Liver (tissue), 9 donors: ENCODE measurements around the gene TRIM7. TPM values are rescaled to one million over a fixed set of nuclear protein-coding genes. Genes with fewer than 3 reads are reported as not detected.

ENCODE experiments used
- DNase-seq: peaks from one replicate; pipeline ENCODE4 v3.0.0-alpha.2; 2017; ENCODE audit warnings: low spot score
- H3K27ac ChIP-seq, 2 donors: one replicate each; pipeline ENCODE4 v1.7.0; 2013; ENCODE audit warnings: inconsistent platforms in 2 of 2, low read length in 2 of 2, control low read depth in 1 of 2, low read depth in 1 of 2, mild to moderate bottlenecking in 1 of 2
- H3K27me3 ChIP-seq, 4 donors: one replicate each; pipeline versions ENCODE4 v1.6.1 to v1.7.0; 2013; ENCODE audit warnings: low read length in 3 of 4, inconsistent platforms in 1 of 4, mild to moderate bottlenecking in 1 of 4, moderate library complexity in 1 of 4; ENCODE audit not compliant: control insufficient read depth in 4 of 4, insufficient read depth in 4 of 4
- H3K36me3 ChIP-seq, 4 donors: one replicate each; pipeline versions ENCODE4 v1.6.1 to v1.7.0; 2013; ENCODE audit warnings: low read length in 3 of 4, mild to moderate bottlenecking in 3 of 4, low read depth in 1 of 4, moderate library complexity in 1 of 4; ENCODE audit not compliant: control insufficient read depth in 4 of 4, insufficient read depth in 3 of 4
- H3K4me1 ChIP-seq, 4 donors: one replicate each; pipeline versions ENCODE4 v1.6.1 to v1.7.0; 2013; ENCODE audit warnings: low read length in 3 of 4, mild to moderate bottlenecking in 3 of 4, moderate library complexity in 1 of 4; ENCODE audit not compliant: control insufficient read depth in 4 of 4, insufficient read depth in 4 of 4
- H3K4me3 ChIP-seq, 3 donors: one replicate each; pipeline versions ENCODE4 v1.6.1 to v1.7.0; 2013; ENCODE audit warnings: low read length in 3 of 3, control low read depth in 1 of 3, low read depth in 1 of 3, mild to moderate bottlenecking in 1 of 3
- H3K9ac ChIP-seq, 2 donors: one replicate each; pipeline ENCODE4 v1.7.0; 2013; ENCODE audit warnings: low read length in 2 of 2, mild to moderate bottlenecking in 2 of 2, moderate library complexity in 2 of 2, control low read depth in 1 of 2, low read depth in 1 of 2
- H3K9me3 ChIP-seq, 4 donors: one replicate each; pipeline versions ENCODE4 v1.6.1 to v1.7.0; 2013; ENCODE audit warnings: low read length in 3 of 4; ENCODE audit not compliant: control insufficient read depth in 4 of 4
- ATF3 ChIP-seq: IDR thresholded peaks from 2 replicates; pipeline ENCODE4 v1.6.1; 2016; ENCODE audit warnings: antibody characterized with exemption
- FOXA1 ChIP-seq: IDR thresholded peaks from 2 replicates; pipeline ENCODE4 v1.6.1; 2016; ENCODE audit warnings: antibody characterized with exemption
- GABPA ChIP-seq, 2 donors: IDR thresholded peaks in 1 of 2; conservative IDR thresholded peaks in 1 of 2; 2 replicates each; pipeline ENCODE4 v1.6.1; 2016; ENCODE audit warnings: antibody characterized with exemption in 2 of 2, mild to moderate bottlenecking in 1 of 2, moderate library complexity in 1 of 2
- HNF4A ChIP-seq, 2 donors: conservative IDR thresholded peaks; 2 replicates each; pipeline ENCODE4 v1.6.1; 2016; ENCODE audit warnings: antibody characterized with exemption in 2 of 2, mild to moderate bottlenecking in 2 of 2
- HNF4G ChIP-seq: IDR thresholded peaks from 2 replicates; pipeline ENCODE4 v1.6.1; 2016; ENCODE audit warnings: antibody characterized with exemption
- JUND ChIP-seq, 2 donors: IDR thresholded peaks; 2 replicates each; pipeline ENCODE4 v1.6.1; 2016; ENCODE audit warnings: antibody characterized with exemption in 2 of 2
- MAX ChIP-seq: IDR thresholded peaks from 2 replicates; pipeline ENCODE4 v1.6.1; 2016; ENCODE audit warnings: antibody characterized with exemption
- NR2F2 ChIP-seq: IDR thresholded peaks from 2 replicates; pipeline ENCODE4 v1.6.1; 2016; ENCODE audit warnings: antibody characterized with exemption
- REST ChIP-seq: IDR thresholded peaks from 2 replicates; pipeline ENCODE4 v1.6.1; 2016; ENCODE audit warnings: antibody characterized with exemption, mild to moderate bottlenecking
- RXRA ChIP-seq, 2 donors: IDR thresholded peaks; 2 replicates each; pipeline ENCODE4 v1.6.1; 2017 to 2018; ENCODE audit warnings: antibody characterized with exemption in 2 of 2, mild to moderate bottlenecking in 1 of 2
- SP1 ChIP-seq: IDR thresholded peaks from 2 replicates; pipeline ENCODE4 v1.6.1; 2018; ENCODE audit warnings: antibody characterized with exemption, mild to moderate bottlenecking
- TAF1 ChIP-seq: conservative IDR thresholded peaks from 2 replicates; pipeline ENCODE4 v1.6.1; 2016; ENCODE audit warnings: antibody characterized with exemption, mild to moderate bottlenecking
- WGBS: extraction: QIAGEN DNeasy Blood & Tissue Kit; methylation state at CpG from one replicate; pipeline ENCODE4 v1.1.7; 2013; 5-methylcytosine and 5-hydroxymethylcytosine counted together
- polyA plus RNA-seq, 2 donors: library from polyadenylated mRNA; stranded (reverse) in 1 of 2; unstranded in 1 of 2; fragments of 200-250 nt in 1 of 2; fragments of >200 nt in 1 of 2; fragmentation: Nextera tagmentation in 1 of 2; extraction: Ambion mirVana in 1 of 2; gene quantifications; one replicate each; pipeline versions ENCODE4 v1.2.1 to v1.2.3, GENCODE V29; 2013 to 2015
- total RNA-seq, 2 donors: library from RNA; depleted of rRNA; stranded (reverse); fragments of >200 nt; gene quantifications; one replicate each; pipeline ENCODE4 v1.2.3, GENCODE V29; 2014
- donor health status: healthy.
- donor health status: healthy.
- donor health status: healthy.
- donor health status: healthy.
- donor health status: healthy.

TRIM7 gene
- total and polyA plus RNA-seq, 4 donors: 0.10 to 0.50 (median 0.14) TPM; not detected in 1

GRCh38 chr5:181152406-181152805 lies 52.6 kb downstream of the TRIM7 start:
- no peak overlapping the region for H3K9ac ChIP-seq
- no peaks in the 10 kb centered on the region for H3K9me3 ChIP-seq
- WGBS: 63% methylated on average over 9 of the region's 9 CpGs
- no peak overlapping the region for H3K4me3 ChIP-seq
- no peak for TF ChIP-seq HNF4G
- no peak overlapping the region for H3K27ac ChIP-seq
- H3K36me3 ChIP-seq: no peaks in the 10 kb centered on the region
- H3K4me1 ChIP-seq: no peaks in the 10 kb centered on the region
- H3K27me3 ChIP-seq: peaks cover 0 to 14% (median 2%) of the 10 kb centered on the region in 4 donors
- no peak for DNase-seq

- H3K27me3 ChIP-seq: peaks cover 0 to 14% (median 2%) of the 10 kb centered on the region in 4 donors
- no peak overlapping the region for H3K9ac ChIP-seq
- H3K9me3 ChIP-seq: no peaks in the 10 kb centered on the region
- H3K4me1 ChIP-seq: no peaks in the 10 kb centered on the region
- no peak overlapping the region for H3K4me3 ChIP-seq
- no peak overlapping the region for H3K27ac ChIP-seq
- WGBS: 29% methylated on average over 9 of the region's 9 CpGs
- TF ChIP-seq JUND (IDR thresholded peaks at IDR 0.05) (no peak), RXRA (IDR thresholded peaks at IDR 0.05) (no peak), GABPA (IDR thresholded peaks at IDR 0.05 in 1 of 2, conservative IDR thresholded peaks at IDR 0.05 in 1 of 2) (no peak), TAF1 (no peak), REST (no peak), SP1 (no peak), HNF4A (conservative IDR thresholded peaks at IDR 0.05) (no peak), ATF3 (no peak), NR2F2 (no peak), MAX (no peak)
- DNase-seq: no peak
- no peaks in the 10 kb centered on the region for H3K36me3 ChIP-seq
These were observed 53.9 kb downstream of the TRIM7 start for GRCh38 chr5:181151146-181151545.

GRCh38 chr5:181149806-181150733 lies 54.9 kb downstream of the TRIM7 start:
- 77% methylated on average over 14 of the region's 14 CpGs for WGBS
- no peak for TF ChIP-seq FOXA1
- no peak for TF ChIP-seq REST

More at GRCh38 chr5:181149806-181150733, 54.9 kb downstream of the TRIM7 start:
- H3K36me3 ChIP-seq: no peaks in the 10 kb centered on the region
- peaks cover 0 to 14% (median 2%) of the 10 kb centered on the region in 4 donors for H3K27me3 ChIP-seq
- H3K4me3 ChIP-seq: no peak overlapping the region
- DNase-seq: no peak
- no peaks in the 10 kb centered on the region for H3K4me1 ChIP-seq
- H3K9ac ChIP-seq: no peak overlapping the region
- no peak overlapping the region for H3K27ac ChIP-seq
- no peaks in the 10 kb centered on the region for H3K9me3 ChIP-seq
